ENCODE results near the gene TTC28.

- TF ChIP-seq CTCF (IDR thresholded peaks at IDR 0.05; ENCODE audit: poor library complexity, severe bottlenecking) (no peak), EZH2 (IDR thresholded peaks at IDR 0.05; ENCODE audit: borderline replicate concordance, insufficient read depth, low read length, poor library complexity, severe bottlenecking) (no peak), POLR2AphosphoS5 (IDR thresholded peaks at IDR 0.05) (no peak), EP300 (conservative IDR thresholded peaks at IDR 0.05; ENCODE audit: poor library complexity, severe bottlenecking) (no peak)
- TF ChIP-seq, protein P1, sequence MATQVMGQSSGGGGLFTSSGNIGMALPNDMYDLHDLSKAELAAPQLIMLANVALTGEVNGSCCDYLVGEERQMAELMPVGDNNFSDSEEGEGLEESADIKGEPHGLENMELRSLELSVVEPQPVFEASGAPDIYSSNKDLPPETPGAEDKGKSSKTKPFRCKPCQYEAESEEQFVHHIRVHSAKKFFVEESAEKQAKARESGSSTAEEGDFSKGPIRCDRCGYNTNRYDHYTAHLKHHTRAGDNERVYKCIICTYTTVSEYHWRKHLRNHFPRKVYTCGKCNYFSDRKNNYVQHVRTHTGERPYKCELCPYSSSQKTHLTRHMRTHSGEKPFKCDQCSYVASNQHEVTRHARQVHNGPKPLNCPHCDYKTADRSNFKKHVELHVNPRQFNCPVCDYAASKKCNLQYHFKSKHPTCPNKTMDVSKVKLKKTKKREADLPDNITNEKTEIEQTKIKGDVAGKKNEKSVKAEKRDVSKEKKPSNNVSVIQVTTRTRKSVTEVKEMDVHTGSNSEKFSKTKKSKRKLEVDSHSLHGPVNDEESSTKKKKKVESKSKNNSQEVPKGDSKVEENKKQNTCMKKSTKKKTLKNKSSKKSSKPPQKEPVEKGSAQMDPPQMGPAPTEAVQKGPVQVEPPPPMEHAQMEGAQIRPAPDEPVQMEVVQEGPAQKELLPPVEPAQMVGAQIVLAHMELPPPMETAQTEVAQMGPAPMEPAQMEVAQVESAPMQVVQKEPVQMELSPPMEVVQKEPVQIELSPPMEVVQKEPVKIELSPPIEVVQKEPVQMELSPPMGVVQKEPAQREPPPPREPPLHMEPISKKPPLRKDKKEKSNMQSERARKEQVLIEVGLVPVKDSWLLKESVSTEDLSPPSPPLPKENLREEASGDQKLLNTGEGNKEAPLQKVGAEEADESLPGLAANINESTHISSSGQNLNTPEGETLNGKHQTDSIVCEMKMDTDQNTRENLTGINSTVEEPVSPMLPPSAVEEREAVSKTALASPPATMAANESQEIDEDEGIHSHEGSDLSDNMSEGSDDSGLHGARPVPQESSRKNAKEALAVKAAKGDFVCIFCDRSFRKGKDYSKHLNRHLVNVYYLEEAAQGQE (IDR thresholded peaks at IDR 0.05; ENCODE audit: borderline replicate concordance) = no peak
Measured at GRCh38 chr22:27949421-27949820, 730.2 kb downstream of the TTC28 start.

Data from neural cell (in vitro differentiated cells).